Activated CD8-positive, alpha-beta memory T cell treated with anti-CD3 and anti-CD28 coated beads, Interleukin-2, amount 50 U/mL, for 1 hour (primary cell): ENCODE results near the gene CNTN5.

Experiments used
- DNase-seq: peaks from one replicate; pipeline ENCODE4 v3.0.0-alpha.2; 2020; ENCODE audit errors: extremely low read depth

CNTN5 gene

DNA sequence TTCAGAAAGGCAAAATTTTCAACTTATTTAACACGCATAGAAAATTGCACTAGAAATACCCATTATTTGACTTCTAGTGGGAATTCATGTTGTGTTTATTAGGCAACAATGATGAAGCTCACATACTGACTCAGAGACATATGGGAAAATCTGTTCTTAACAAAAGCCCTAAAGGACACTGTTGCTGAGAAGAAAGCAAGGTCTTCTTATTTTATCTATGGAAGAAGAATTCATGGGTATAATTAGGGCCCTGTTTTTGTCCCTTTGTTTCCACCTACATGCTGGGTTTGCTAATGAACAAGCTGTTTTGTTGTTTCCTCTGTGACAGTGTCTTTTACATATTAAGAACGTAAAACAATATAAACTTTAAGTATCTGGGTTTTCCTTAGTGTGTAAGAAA is 1059.6 kb downstream of the CNTN5 start:
- no peak for DNase-seq

DNA sequence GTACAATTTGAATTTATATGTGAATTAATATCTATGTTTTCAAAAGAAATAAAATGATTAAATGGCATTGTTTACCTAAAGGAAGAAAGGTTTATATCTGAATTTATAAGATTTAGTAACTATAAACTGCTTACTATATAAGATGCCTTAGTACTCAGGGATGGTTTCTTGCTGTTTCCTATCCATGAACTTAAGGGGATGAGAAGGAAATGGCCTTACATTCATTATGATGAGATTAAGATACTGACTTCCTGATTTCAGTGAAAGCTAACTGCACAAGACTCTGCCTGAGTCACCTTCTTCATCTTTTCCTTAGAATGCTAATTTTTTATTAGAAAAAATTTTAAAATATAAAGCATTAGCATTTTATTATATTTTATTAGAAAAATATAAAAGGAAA is 1060.1 kb downstream of the CNTN5 start:
- no peak for DNase-seq

- no peak for DNase-seq
These were observed 1072.9 kb downstream of the CNTN5 start for GRCh38 chr11:100093698-100094097.

DNA sequence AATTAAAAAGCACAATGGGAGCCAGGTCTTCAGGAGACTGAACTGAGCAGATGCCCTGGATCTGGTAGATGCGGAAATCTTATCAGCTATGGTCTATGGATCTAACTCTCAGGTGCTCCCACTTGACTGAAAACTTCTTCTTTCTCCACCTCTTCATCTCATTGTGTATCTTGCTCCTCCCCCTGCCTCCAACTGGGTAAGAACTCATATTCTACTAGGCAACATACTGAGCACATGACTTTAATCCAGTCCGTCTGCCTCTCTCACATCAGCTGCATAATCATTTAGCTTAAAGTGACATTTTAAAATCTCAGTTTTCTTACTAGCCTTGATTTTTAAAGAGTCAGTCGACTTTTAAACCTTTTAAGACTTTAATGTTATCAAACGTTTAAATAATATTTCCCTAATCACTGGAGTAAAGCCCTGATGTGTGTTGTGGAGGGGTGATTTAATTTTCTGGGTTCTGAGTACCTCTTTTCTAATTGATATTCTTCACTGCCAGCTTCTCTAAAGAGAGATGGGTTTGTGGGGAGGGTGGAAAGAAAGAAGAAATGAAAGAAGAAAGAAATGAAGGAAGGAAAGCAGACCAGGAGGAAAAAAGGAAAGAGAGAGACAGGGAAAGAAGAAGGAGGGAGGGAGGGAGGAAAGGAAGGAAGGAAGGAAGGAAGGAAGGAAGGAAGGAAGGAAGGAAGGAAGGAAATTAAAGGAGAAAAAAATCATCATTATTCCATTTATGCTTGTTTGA is 1073.5 kb downstream of the CNTN5 start:
- no peak for DNase-seq

DNA sequence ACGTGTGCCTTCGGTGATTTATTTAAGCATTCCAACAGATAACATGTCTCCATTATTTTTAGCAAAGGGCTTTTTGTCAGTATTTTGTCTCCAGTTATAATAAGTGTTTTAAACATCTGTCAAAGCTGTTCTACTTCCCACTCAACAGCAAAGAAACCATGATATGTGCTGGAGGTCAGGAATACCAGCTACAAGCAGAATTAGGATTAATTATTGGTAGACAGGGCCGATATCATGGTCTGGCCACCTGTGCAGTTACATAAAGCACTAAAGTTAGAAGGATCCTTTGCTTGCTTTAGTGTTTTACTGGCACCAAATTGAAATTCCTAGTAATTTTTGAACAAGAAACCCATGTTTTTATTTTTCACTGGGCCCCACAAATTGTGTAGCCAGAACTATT is 1075.1 kb downstream of the CNTN5 start:
- DNase-seq, result no peak

DNA sequence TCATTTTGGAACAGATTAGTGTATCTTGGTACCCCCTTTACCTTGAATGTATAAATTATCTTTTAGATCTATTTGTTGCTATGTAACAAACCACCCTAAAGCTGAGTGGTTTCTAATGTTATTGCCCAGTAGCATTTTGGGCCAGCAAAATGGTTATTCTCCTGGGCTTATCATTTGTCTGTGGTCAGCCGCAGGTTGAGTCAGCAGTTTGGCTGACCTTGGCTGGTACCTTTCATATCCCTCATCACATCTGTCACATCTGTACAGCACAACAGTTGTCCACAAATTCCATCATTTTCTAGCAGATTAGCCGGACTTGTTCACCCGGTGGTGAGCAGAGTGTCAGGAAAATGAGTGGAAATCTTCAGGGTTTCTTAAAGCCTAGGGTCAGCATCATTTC is 1077.8 kb downstream of the CNTN5 start:
- DNase-seq, result no peak

DNA sequence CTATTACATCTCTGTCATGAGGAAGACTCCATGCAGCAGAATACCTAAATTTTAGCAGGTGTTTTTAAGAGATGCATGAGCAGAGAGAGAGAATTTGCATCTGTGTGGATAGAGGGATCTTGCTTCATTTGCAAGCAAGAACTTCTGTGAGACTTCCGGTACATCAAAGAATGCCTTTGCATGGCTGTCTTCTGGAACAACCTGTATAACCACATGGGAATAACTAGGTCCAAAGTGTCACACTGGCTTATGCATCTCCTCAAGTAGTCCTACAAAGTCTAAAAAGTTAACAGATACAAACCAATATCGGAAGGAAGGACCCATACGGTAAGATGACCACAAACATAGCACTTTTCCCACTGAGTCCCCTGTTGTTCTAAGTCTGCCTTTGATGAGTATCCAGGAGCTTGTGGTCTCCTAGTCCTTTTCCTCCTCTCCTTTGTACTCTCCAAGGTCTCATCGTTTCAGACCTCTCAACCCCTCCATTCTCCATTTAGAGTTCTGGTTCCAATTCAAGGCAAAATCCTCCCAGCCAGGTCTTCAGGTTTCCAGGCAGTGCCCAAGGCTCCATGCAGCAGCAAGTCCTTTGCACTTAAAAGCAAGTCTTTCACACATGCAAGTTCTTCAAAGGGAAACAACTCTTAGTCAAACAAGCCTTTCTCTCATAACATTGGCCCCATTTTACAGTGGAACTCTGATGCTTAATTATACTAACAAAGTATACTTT is 1084.7 kb downstream of the CNTN5 start:
- no peak for DNase-seq

- no peak for DNase-seq
These were observed 1085.2 kb downstream of the CNTN5 start for GRCh38 chr11:100105982-100106358.

DNA sequence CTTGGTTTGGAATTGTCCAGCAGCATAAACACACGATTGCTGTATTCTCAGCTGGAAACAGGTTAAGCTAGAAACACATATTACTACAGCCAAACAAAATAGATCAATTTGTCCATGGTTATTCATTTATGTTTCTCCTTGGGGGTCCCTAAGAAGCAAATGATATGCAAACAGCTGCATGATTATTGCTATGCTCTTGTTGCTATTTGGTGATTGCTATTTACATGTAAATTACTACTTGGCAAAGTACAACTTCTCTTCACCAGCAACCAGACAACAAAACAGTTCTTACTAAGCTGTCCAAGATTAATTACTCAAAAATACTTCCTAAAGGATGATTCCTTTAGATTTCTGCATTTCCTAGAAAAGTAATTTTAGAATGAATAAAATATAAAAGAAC is 1098.4 kb downstream of the CNTN5 start:
- DNase-seq, result no peak

- no peak for DNase-seq
These were observed 1112.4 kb downstream of the CNTN5 start for GRCh38 chr11:100133114-100133513.

DNA sequence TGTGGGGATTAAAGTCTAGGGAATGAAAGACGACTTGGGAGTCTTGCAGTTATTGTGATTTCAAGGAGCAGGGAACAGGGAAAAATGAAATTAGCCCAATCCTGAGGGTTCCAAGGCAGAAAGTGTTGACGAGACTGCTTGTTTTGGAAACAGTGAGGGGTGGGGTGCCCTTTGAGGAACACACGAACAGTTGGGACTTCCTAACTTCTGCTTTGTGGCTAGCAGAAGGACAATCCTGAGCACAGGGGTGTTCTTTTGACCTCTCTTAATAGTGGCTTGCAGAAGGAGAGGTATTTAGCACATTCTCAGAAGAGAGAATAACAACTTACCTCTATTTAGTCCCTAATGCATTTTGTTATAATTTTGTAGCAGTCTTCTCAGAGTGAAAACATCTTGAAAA is 1120.5 kb downstream of the CNTN5 start:
- DNase-seq, result no peak

DNA sequence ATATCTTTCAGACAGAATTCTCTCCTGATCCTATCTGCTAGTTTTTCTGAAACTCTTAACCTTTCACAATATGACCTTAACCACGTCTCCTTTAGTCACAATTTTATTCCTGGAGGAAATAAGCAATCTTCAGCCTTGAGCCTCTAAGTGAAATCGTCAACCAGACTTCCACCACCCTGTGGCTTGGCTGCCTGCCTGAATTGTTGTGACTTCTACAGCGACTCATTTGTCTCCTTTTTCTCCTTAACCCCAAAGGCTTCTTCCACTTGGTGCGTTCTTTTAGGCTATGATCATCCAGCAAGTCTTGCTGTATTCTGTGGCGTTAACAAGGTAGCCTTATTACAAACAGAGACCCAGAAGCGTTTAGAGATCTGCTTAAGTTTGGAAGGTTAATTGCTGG is 1131.2 kb downstream of the CNTN5 start:
- DNase-seq, result no peak

- DNase-seq, result no peak
These were observed 1132.0 kb downstream of the CNTN5 start for GRCh38 chr11:100152766-100153165.

DNA sequence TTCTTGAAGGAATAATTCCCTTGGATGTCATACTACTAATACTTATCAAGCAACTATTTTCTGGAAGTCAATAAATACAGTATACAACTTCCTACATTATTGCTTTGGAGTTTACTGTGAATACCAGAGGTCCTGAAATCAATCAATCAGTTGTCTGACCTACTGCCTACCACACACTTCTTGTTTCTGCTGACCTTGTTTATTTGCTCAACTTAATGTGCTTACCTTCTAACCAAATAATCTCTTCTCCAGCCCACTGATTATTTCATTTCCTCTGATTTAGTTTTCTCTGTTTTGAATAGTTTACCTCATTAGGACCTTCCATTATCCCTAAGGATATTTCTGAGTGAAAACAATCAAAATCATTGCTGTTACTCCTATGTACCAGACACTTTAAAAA is 1142.7 kb downstream of the CNTN5 start:
- DNase-seq, result no peak

GRCh38 chr11:100174881-100175280 is 1154.1 kb downstream of the CNTN5 start:
- DNase-seq, result no peak

DNA sequence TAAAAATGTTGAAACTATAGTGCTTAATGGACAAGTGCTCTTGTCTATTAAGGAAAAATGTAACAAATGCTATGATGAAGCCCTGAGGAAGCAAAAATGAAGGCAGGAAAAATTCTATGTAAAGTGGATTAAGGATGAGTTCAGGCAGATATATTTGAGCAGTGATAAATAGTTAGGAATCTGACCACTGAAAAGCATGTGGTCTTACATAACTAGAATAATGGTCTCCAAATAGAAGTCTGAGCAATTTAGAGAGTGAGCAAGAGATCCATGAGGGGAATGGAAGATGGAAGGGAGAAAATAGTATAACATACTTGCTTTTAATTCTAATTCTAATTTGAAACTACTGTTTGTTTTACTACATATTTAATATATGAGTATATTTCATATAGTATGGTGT is 1155.7 kb downstream of the CNTN5 start:
- DNase-seq, result no peak

GRCh38 chr11:100177651-100178050 is 1156.9 kb downstream of the CNTN5 start:
- DNase-seq, result no peak

- DNase-seq, result no peak
These were observed 1161.6 kb downstream of the CNTN5 start for GRCh38 chr11:100182350-100182749.

- no peak for DNase-seq
These were observed 1162.2 kb downstream of the CNTN5 start for GRCh38 chr11:100182927-100183326.

DNA sequence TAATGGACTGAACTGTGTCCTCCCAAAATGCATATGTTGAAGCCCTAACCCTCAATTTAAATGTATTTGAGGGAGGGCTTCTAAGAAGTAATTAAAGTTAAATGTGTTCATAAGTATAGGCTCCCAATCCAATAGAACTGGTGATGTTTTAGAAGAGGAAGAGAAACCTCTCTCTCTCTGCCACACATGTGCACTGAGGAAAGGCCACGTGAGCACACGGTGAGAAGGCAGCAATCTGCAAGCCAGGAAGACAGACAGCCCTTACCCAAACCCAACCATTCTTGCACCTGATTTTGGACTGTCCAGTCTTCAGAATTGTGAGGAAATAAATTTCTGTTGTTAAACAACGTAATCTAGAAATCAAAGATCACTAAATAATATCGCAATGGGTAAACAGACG is 1164.8 kb downstream of the CNTN5 start:
- DNase-seq, result no peak

- no peak for DNase-seq
These were observed 1167.5 kb downstream of the CNTN5 start for GRCh38 chr11:100188137-100188783.

GRCh38 chr11:100190395-100190794 is 1169.6 kb downstream of the CNTN5 start:
- DNase-seq, result no peak

DNA sequence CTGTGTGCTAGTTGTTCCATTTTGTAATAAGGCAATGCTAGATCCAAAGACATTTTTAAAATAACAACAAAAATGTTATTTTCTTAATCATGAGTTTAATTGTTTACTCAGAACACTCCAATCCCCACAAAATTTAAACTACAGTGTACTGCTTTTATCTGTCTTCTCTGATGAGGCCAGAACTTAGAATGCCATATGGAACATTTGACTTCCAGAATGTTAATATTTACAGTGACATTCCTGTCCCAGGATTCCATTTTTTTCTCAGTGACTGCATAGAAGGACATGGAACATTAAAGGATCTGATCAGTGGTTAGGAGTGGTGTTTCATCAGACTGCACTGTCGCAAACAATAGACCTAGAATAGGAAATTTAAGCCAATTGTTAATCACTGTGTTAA is 1171.4 kb downstream of the CNTN5 start:
- DNase-seq, result no peak
